Loucy (cell line): Measurements from ENCODE around the gene INPPL1.
"Not testable (repeated sequence)": the region's sequence is repeated elsewhere in the genome, so short reads cannot be mapped to it uniquely, and the experiment has no call there.

Source experiments
- CTCF ChIP-seq: fragments of 200-600 bp; sonication (generic); conservative IDR thresholded peaks from 2 replicates; pipeline ENCODE4 v1.5.1; 2014; ENCODE audit warnings: mild to moderate bottlenecking, antibody characterized with exemption, low read length
- EZH2phosphoT487 ChIP-seq: fragments of 200-600 bp; IDR thresholded peaks from 2 replicates; pipeline ENCODE4 v1.6.1; 2018; ENCODE audit warnings: antibody characterized with exemption, mild to moderate bottlenecking, moderate library complexity, borderline replicate concordance

DNA sequence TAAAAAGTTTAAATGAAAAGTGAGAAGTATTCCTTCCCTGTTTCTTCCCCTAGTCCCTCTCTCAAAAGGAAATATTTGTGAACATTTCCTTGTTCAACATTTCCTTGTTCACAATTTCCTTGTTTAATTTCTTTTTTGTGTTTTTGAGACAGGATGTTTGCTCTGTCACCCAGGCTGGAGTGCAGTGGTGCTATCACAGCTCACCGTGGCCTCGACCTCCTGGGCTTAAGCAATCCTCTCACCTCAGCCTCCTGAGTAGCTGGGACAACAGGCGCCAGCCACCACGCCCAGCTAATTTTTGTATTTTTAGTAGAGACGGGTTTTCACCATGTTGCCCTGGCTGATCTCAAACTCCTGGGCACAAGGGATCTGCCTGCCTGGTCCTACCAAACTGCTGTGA lies 42.4 kb downstream of the INPPL1 start:
- not testable (repeated sequence) for TF ChIP-seq CTCF, EZH2phosphoT487
